PC-9 (cell line): Measurements from ENCODE around the gene CD4.

Source experiments
- EZH2 ChIP-seq: fragments of 200-600 bp; sonication (generic); IDR thresholded peaks from 2 replicates; pipeline ENCODE4 v1.8.0; 2017; ENCODE audit warnings: antibody characterized with exemption, low read depth
- TF ChIP-seq, protein P1 (sequence below): fragments of 200-600 bp; sonication (generic); conservative IDR thresholded peaks from 2 replicates; pipeline ENCODE4 v1.6.1; 2017; ENCODE audit warnings: mixed run types, antibody characterized with exemption, mild to moderate bottlenecking, moderate library complexity

DNA sequence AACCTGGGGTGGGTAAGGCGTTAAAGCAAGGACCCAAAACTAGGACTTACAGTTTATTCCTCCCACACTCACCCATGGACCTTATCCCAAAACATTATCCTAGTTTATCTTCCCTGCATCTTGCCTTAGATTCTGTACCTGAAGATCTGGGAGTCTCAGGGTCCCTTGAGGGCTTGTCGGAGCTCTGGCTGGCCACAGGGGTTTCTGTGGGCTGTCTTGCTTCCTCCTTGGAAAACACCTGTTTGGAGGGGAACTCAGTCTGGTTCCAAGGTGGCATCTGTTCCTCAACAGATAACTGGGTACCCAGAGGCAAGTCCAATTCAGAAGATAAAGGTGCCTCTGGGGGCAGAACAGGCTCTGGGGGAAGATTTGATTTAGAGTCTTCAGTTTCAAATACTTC lies 60.1 kb downstream of the CD4 start:
- TF ChIP-seq, protein P1, sequence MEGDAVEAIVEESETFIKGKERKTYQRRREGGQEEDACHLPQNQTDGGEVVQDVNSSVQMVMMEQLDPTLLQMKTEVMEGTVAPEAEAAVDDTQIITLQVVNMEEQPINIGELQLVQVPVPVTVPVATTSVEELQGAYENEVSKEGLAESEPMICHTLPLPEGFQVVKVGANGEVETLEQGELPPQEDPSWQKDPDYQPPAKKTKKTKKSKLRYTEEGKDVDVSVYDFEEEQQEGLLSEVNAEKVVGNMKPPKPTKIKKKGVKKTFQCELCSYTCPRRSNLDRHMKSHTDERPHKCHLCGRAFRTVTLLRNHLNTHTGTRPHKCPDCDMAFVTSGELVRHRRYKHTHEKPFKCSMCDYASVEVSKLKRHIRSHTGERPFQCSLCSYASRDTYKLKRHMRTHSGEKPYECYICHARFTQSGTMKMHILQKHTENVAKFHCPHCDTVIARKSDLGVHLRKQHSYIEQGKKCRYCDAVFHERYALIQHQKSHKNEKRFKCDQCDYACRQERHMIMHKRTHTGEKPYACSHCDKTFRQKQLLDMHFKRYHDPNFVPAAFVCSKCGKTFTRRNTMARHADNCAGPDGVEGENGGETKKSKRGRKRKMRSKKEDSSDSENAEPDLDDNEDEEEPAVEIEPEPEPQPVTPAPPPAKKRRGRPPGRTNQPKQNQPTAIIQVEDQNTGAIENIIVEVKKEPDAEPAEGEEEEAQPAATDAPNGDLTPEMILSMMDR, result no peak
- TF ChIP-seq EZH2, result no peak
